Subcutaneous adipose tissue (tissue), 4 donors: ENCODE results near the gene FABP6. TPM values are rescaled to one million over a fixed set of nuclear protein-coding genes. Genes with fewer than 3 reads are reported as not detected.

ENCODE experiments used
- CTCF ChIP-seq: fragments of 450-650 bp; IDR thresholded peaks from one replicate; pipeline ENCODE4 v1.5.1; 2016; ENCODE audit warnings: low read depth, mild to moderate bottlenecking, control low read depth, antibody characterized with exemption, moderate library complexity
- total RNA-seq, 4 donors: library from RNA; depleted of rRNA; stranded (reverse); fragments of >200 nt; gene quantifications; one replicate each; pipeline ENCODE4 v1.1.0, GENCODE V29; 2016

The FABP6 gene
- total RNA-seq, 4 donors from 2014 or later, result not detected

DNA sequence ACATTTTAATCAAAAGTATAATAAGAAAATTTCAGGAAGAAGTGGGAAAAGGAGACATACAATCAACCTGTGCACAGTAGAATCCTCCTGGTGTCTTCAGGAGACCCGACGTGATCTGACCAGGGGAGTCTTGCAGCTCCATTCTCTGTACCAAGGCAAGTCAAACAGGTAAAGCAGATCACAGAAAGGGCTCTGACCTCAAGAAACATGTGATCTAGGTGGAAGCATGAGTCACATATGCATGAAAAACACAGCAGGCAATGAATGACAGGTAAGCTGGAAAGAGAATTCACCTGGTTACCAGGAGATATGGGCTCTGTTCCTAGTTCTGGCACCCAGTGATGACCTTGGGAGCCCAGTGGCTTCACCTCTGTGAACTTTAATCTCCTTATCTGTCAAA is 19.4 kb upstream of the FABP6 start:
- no peak for TF ChIP-seq CTCF

GRCh38 chr5:160210606-160211005 is 18.7 kb upstream of the FABP6 start:
- no peak for TF ChIP-seq CTCF

DNA sequence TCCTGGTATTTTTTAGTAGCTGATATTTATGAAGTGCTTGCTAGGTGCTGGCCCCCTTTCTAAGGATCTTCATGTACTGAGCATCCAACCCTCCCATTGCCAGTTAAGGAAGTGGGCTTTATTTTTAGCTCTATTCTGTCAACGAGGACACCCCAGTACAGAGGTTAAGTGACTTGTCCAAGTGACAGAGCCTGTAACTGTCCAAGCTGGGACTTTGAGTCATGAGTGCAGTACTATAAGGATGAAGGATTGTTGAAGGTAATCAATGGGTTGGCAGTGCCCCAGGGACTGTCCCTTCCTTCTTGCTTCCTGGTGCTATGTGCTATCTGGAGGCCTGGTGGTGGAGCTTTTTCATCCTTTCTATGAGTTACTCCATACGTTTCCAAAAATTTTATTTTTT is 18.0 kb upstream of the FABP6 start:
- no peak for TF ChIP-seq CTCF

DNA sequence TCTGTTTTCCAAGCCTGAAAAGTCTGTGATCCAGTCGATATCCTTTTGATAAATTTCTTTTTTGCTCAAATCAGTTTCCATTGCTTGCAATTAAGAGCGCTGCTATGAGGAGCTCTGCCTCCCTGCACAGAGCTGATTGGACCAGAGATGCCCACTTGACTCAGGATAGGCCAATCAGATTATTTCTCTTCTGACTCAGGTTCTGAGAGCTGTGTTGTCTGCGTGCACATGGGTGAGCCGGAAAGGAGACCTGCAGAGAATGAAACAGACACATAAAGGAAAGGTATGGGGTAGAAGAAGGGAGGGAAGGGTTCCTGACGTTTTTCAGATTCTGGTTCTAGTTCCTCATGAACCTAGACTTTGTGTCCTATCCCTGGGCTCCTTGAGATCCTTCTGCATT is 15.8 kb upstream of the FABP6 start:
- TF ChIP-seq CTCF, result no peak

DNA sequence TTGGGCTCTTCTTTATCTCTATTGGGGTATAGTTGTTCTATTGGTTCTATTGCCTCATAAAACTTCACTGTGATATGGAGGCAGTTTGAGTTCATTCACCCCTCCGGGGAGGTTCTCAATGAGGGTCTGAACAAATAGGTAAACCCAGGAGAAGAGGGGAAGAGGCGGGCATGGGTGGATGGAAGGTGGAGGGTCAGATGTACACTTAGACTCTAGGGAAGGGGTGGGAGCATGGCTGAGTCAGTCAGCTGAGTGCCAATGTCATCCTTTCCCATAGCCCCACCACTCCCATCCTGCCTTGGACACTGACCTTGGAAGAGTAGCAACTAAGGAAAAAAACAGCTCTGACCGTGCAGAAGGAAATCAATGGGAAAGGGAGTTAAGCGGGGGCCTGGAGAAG is 9.9 kb upstream of the FABP6 start:
- no peak for TF ChIP-seq CTCF

GRCh38 chr5:160221082-160221481 is 8.2 kb upstream of the FABP6 start:
- no peak for TF ChIP-seq CTCF

GRCh38 chr5:160227012-160227411 is 2.3 kb upstream of the FABP6 start:
- TF ChIP-seq CTCF, result no peak
